Measurements from ENCODE around the gene SEC11A. TPM values are rescaled to one million over a fixed set of nuclear protein-coding genes. Genes with fewer than 3 reads are reported as not detected.

Gene SEC11A
- total RNA-seq, 1 donor from 2014 or later: 31.6 TPM

DNA sequence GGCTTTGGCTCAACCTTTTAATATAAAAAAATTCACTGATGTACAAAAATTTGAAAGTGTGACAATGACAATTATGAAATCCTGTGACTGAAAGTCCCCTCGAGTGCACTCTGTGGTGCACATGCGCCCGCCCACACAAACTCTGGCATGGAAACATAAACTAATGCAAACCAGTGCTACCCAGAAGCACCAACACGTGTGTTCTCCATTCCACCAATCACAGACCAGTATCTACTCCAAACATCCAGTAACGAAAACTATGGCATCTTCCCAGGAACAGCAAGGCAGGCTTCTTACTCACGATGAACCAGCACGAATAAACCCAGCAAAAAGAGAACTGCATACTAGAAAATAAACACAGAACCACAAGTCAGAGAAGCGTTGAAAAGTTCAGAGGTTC lies 46.2 kb downstream of the SEC11A start:
- DNase-seq (ENCODE audit: low spot score in 2 of 2): no peak
- no peaks in the 10 kb centered on the region for H3K9me3 ChIP-seq
- no peaks in the 10 kb centered on the region for H3K4me1 ChIP-seq
- no peak overlapping the region for H3K4me3 ChIP-seq
- H3K27me3 ChIP-seq: no peaks in the 10 kb centered on the region
- intact Hi-C loops (cut with DNase I): no loop called here
- H3K36me3 ChIP-seq: peaks cover 27 to 47% of the 10 kb centered on the region in 2 donors
- TF ChIP-seq, protein P1, sequence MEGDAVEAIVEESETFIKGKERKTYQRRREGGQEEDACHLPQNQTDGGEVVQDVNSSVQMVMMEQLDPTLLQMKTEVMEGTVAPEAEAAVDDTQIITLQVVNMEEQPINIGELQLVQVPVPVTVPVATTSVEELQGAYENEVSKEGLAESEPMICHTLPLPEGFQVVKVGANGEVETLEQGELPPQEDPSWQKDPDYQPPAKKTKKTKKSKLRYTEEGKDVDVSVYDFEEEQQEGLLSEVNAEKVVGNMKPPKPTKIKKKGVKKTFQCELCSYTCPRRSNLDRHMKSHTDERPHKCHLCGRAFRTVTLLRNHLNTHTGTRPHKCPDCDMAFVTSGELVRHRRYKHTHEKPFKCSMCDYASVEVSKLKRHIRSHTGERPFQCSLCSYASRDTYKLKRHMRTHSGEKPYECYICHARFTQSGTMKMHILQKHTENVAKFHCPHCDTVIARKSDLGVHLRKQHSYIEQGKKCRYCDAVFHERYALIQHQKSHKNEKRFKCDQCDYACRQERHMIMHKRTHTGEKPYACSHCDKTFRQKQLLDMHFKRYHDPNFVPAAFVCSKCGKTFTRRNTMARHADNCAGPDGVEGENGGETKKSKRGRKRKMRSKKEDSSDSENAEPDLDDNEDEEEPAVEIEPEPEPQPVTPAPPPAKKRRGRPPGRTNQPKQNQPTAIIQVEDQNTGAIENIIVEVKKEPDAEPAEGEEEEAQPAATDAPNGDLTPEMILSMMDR (IDR thresholded peaks at IDR 0.05): no peak
- no peak overlapping the region for H3K27ac ChIP-seq

DNA sequence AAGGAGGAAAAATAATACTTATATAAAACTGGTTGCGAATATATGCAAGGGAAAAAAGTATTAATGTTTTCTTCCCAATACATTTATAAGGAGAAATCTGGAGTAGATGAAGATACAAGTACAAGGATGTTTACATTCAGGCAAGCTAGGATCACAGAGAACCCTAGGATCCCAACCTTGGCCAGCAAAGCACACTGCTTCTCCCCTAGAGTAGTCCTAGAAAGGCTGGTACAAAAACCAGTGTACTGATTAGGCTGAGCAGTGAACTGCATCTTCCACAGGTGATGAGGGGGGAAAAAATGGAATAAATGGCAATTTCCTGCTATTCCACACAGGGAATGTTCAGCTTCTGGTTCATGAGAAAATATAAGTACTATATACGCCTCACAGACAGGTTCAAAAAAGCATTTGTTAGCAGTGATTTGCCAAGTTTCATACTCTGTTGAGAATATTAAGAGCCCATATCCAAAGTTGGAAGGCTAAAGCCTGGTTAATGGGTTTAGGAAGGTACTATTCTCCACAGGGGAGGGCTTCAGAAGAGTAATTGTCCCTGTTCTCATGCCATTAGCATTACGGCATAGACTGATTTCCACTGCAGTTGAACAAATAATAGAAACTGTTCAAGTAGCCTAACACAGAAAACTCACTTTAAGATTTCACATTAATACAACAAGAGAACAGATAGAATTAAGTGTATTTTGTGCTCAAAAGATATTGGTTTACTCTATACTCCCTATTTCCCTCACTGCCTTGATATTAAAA lies 47.5 kb downstream of the SEC11A start:
- H3K4me3 ChIP-seq: no peak overlapping the region
- TF ChIP-seq, protein P1 (IDR thresholded peaks at IDR 0.05): no peak
- no peak for DNase-seq (ENCODE audit: low spot score in 2 of 2)
- intact Hi-C loops (cut with DNase I): no loop called here
- H3K4me1 ChIP-seq: no peaks in the 10 kb centered on the region
- peaks cover 24 to 45% of the 10 kb centered on the region in 2 donors for H3K36me3 ChIP-seq
- H3K27ac ChIP-seq: no peak overlapping the region
- no peaks in the 10 kb centered on the region for H3K27me3 ChIP-seq
- H3K9me3 ChIP-seq: no peaks in the 10 kb centered on the region

DNA sequence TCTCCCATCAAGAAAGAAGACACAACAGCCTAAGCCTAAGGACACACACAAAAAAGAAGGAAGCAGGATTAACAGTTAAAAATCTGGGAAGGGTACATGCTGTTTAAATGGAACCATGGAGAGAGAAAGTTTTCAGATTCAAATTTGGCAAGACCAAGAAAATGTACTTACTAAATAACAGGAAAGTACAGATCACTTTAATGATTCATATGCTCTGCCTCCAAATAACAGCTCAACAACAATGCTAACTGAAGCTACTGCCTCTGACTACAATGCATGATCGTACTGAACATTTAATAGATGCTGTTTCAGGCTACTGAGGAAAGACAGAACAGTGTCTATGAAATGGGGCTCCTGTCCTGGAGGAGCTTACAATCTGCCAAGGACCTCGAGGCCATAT lies 49.6 kb downstream of the SEC11A start:
- intact Hi-C loops (cut with DNase I): no loop called here
- TF ChIP-seq, protein P1 (IDR thresholded peaks at IDR 0.05): no peak
- Histone ChIP-seq H3K27me3 (no peaks in the 10 kb centered on the region), H3K9me3 (no peaks in the 10 kb centered on the region), H3K27ac (no peak overlapping the region), H3K4me1 (no peaks in the 10 kb centered on the region), H3K36me3 (peaks cover 24 to 45% of the 10 kb centered on the region in 2 donors), H3K4me3 (no peak overlapping the region)
- no peak for DNase-seq (ENCODE audit: low spot score in 2 of 2)

DNA sequence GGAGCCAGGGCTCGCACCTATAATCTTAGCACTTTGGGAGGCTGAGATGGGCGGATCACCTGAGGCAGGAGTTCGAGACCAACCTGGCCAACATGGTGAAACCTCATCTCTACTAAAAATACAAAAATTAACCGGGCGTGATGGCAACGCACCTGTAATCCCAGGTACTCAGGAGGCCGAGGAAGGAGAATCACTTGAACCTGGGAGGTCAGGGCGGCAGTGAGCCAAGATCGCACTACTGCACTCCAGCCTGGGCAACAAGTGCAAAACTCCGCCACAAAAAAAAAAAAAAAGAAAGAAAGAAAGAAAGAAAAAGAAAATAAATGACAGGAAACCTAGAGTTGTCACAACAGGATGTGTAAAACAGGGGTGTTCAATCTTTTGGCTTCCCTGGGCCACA lies 54.9 kb downstream of the SEC11A start:
- no peak overlapping the region for H3K4me3 ChIP-seq
- TF ChIP-seq, protein P1 (IDR thresholded peaks at IDR 0.05): no peak
- H3K4me1 ChIP-seq: peaks cover 0 to 11% of the 10 kb centered on the region in 2 donors
- intact Hi-C loops (cut with DNase I): no loop called here
- no peak for DNase-seq (ENCODE audit: low spot score in 2 of 2)
- H3K27ac ChIP-seq: no peak overlapping the region
- H3K36me3 ChIP-seq: peaks cover 7 to 12% of the 10 kb centered on the region in 2 donors
- no peaks in the 10 kb centered on the region for H3K9me3 ChIP-seq
- no peaks in the 10 kb centered on the region for H3K27me3 ChIP-seq

DNA sequence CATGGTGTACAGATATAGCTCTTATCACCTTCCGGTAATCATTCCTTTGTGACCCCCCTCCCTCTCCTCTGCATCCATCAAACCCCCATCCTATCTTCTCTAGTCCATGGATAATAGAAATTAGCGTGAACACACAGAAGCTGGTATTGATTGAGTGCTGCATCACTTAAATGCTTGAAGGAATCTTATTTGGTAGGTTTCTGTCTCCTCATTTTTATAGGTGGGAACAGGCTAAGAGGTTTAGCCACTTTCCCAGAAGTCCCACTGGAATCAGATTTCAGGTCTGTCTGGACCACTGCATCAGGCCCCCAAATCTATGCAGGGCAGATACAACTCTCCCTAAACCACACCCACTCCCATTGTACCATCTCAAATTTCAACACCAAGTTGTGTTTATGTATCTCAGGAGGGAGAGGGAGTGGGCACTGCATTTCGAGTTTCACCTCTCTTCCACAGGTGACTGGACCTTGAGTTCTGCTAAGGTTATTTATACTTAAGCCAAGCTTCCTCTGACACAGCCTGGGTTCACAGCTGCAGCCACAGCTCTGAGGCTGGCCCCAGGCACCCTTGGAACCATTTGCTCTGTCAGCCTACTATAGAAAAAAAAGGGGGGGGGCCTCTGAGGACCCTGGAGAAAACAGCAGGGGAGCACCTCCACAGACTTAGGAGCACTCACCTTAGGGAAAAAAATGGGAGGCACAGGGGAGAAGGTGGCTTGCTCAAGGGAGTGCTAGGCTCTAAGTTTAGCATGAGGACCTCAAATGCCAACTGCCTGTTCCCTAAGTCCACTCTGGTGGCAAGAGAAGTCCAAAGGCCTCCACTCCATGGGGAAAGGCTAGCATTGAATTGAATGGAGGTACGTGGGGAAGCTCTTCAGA lies 55.8 kb downstream of the SEC11A start:
- intact Hi-C loops (cut with DNase I): loop anchor here (2.0 to 5.0 kb wide), 3 partner anchors 89 to 322 kb away; partner anchors contain the start of genes PDE8A and ZNF592
- Histone ChIP-seq H3K27me3 (no peaks in the 10 kb centered on the region), H3K4me3 (no peak overlapping the region), H3K36me3 (peaks cover 0 to 6% of the 10 kb centered on the region in 2 donors), H3K4me1 (peaks cover 0 to 15% of the 10 kb centered on the region in 2 donors), H3K27ac (no peak overlapping the region), H3K9me3 (no peaks in the 10 kb centered on the region)
- DNase-seq (ENCODE audit: low spot score in 2 of 2): no peak
- TF ChIP-seq, protein P1 (IDR thresholded peaks at IDR 0.05): no peak
